IPS-20b (cell line): ENCODE results near the gene NVL.

Source experiments
- H3K27ac ChIP-seq: one replicate; pipeline ENCODE4 v1.5.1; 2013; ENCODE audit warnings: low read length
- H3K27me3 ChIP-seq: 2 replicates; pipeline ENCODE4 v1.6.1; 2013; ENCODE audit warnings: mild to moderate bottlenecking, low read length, inconsistent platforms; ENCODE audit not compliant: insufficient read depth
- H3K36me3 ChIP-seq: 2 replicates; pipeline ENCODE4 v1.6.1; 2013; ENCODE audit warnings: low read depth, mild to moderate bottlenecking, inconsistent platforms, low read length, moderate library complexity; ENCODE audit not compliant: insufficient read depth
- H3K4me1 ChIP-seq: 2 replicates; pipeline ENCODE4 v1.6.1; 2013; ENCODE audit warnings: mild to moderate bottlenecking, control low read depth, inconsistent platforms, low read length, moderate library complexity; ENCODE audit not compliant: insufficient read depth
- H3K4me3 ChIP-seq: 2 replicates; pipeline ENCODE4 v1.5.1; 2013; ENCODE audit warnings: mild to moderate bottlenecking, low read length, inconsistent platforms
- H3K9ac ChIP-seq: 2 replicates; pipeline ENCODE4 v1.6.1; 2013; ENCODE audit warnings: low read depth, mild to moderate bottlenecking, inconsistent platforms, low read length, moderate library complexity
- H3K9me3 ChIP-seq: 2 replicates; pipeline ENCODE4 v1.6.1; 2013; ENCODE audit warnings: mild to moderate bottlenecking, low read depth, low read length, inconsistent platforms; ENCODE audit not compliant: insufficient read depth

Gene NVL

GRCh38 chr1:224329842-224330753 is at the start of gene NVL:
Gene NVL, minus strand, starts transcription at chr1:224330172. Its CDS starts 45 bp downstream, at chr1:224330127.
- Histone ChIP-seq H3K36me3 (peaks cover 16% of the 10 kb centered on the region), H3K9me3 (no peaks in the 10 kb centered on the region), H3K27ac (peak within 1 kb of the TSS; percentile 87), H3K4me3 (peak within 1 kb of the TSS; percentile 96), H3K27me3 (no peaks in the 10 kb centered on the region), H3K9ac (peak within 1 kb of the TSS; percentile 95), H3K4me1 (peaks cover 4% of the 10 kb centered on the region)

GRCh38 chr1:224378855-224379631 is 49.1 kb upstream of the NVL start:
- Histone ChIP-seq H3K4me3 (no peak overlapping the region), H3K27me3 (no peaks in the 10 kb centered on the region), H3K9me3 (no peaks in the 10 kb centered on the region), H3K36me3 (peaks cover 53% of the 10 kb centered on the region), H3K27ac (no peak overlapping the region), H3K4me1 (no peaks in the 10 kb centered on the region), H3K9ac (no peak overlapping the region)

- Histone ChIP-seq H3K9me3 (no peaks in the 10 kb centered on the region), H3K4me3 (no peak overlapping the region), H3K9ac (no peak overlapping the region), H3K27ac (no peak overlapping the region), H3K27me3 (no peaks in the 10 kb centered on the region), H3K4me1 (no peaks in the 10 kb centered on the region), H3K36me3 (peaks cover 65% of the 10 kb centered on the region)
These were observed 47.7 kb upstream of the NVL start for GRCh38 chr1:224377676-224378006.

GRCh38 chr1:224375059-224375458 is 45.1 kb upstream of the NVL start:
- Histone ChIP-seq H3K27me3 (no peaks in the 10 kb centered on the region), H3K9me3 (no peaks in the 10 kb centered on the region), H3K27ac (no peak overlapping the region), H3K9ac (no peak overlapping the region), H3K36me3 (peaks cover 89% of the 10 kb centered on the region), H3K4me3 (no peak overlapping the region), H3K4me1 (no peaks in the 10 kb centered on the region)

GRCh38 chr1:224373008-224373590 is 43.1 kb upstream of the NVL start:
- Histone ChIP-seq H3K27ac (no peak overlapping the region), H3K27me3 (no peaks in the 10 kb centered on the region), H3K4me1 (no peaks in the 10 kb centered on the region), H3K36me3 (peaks cover 95% of the 10 kb centered on the region), H3K9ac (no peak overlapping the region), H3K4me3 (no peak overlapping the region), H3K9me3 (no peaks in the 10 kb centered on the region)

GRCh38 chr1:224368409-224368808 is 38.4 kb upstream of the NVL start:
- Histone ChIP-seq H3K36me3 (peaks cover 89% of the 10 kb centered on the region), H3K9me3 (no peaks in the 10 kb centered on the region), H3K4me1 (no peaks in the 10 kb centered on the region), H3K4me3 (no peak overlapping the region), H3K27me3 (no peaks in the 10 kb centered on the region), H3K27ac (no peak overlapping the region), H3K9ac (no peak overlapping the region)

- Histone ChIP-seq H3K4me1 (peaks cover 9% of the 10 kb centered on the region; the same call in 1 of the 2 replicates), H3K27ac (no peak overlapping the region), H3K9me3 (no peaks in the 10 kb centered on the region), H3K9ac (peak overlapping the region; percentile 88; the same call in 1 of the 2 replicates), H3K27me3 (no peaks in the 10 kb centered on the region), H3K36me3 (peaks cover 14% of the 10 kb centered on the region), H3K4me3 (peak overlapping the region; percentile 93)
These were observed 29.2 kb upstream of the NVL start for GRCh38 chr1:224359207-224359606.

GRCh38 chr1:224358237-224358636 is 28.3 kb upstream of the NVL start:
- no peaks in the 10 kb centered on the region for H3K27me3 ChIP-seq
- 0 out of 2 replicates have a peak, but pooled peaks cover 6% of the 10 kb centered on the region for H3K36me3 ChIP-seq
- peak overlapping the region; percentile 88; the same call in 1 of the 2 replicates for H3K9ac ChIP-seq
- H3K4me1 ChIP-seq, result peaks cover 9% of the 10 kb centered on the region; the same call in 1 of the 2 replicates
- no peaks in the 10 kb centered on the region for H3K9me3 ChIP-seq
- H3K4me3 ChIP-seq, result peak overlapping the region; percentile 93
- H3K27ac ChIP-seq, result no peak overlapping the region

- Histone ChIP-seq H3K9ac (peak overlapping the region; percentile 88), H3K27me3 (no peaks in the 10 kb centered on the region), H3K4me1 (peaks cover 9% of the 10 kb centered on the region; the same call in 1 of the 2 replicates), H3K36me3 (0 out of 2 replicates have a peak, but pooled peaks cover 6% of the 10 kb centered on the region), H3K27ac (peak overlapping the region; percentile 74), H3K4me3 (peak overlapping the region; percentile 93), H3K9me3 (no peaks in the 10 kb centered on the region)
These were observed 27.7 kb upstream of the NVL start for GRCh38 chr1:224357626-224358124.

- H3K4me3 ChIP-seq, result peak within 1 kb of the TSS; percentile 93
- peak within 1 kb of the TSS; percentile 74 for H3K27ac ChIP-seq
- H3K36me3 ChIP-seq, result 0 out of 2 replicates have a peak, but pooled peaks cover 6% of the 10 kb centered on the region
- no peaks in the 10 kb centered on the region; the same call in 1 of the 2 replicates for H3K9me3 ChIP-seq
- peak within 1 kb of the TSS; percentile 88 for H3K9ac ChIP-seq
- peaks cover 9% of the 10 kb centered on the region; the same call in 1 of the 2 replicates for H3K4me1 ChIP-seq
- H3K27me3 ChIP-seq, result no peaks in the 10 kb centered on the region
These were observed 27.0 kb upstream of the NVL start, which contains the start of gene CNIH4 for GRCh38 chr1:224356685-224357625. Gene CNIH4, plus strand, starts transcription at chr1:224356879. Its CDS starts 46 bp downstream, at chr1:224356925.
